H1 (cell line): ENCODE results near the gene PIM2. TPM values are rescaled to one million over a fixed set of nuclear protein-coding genes. Genes with fewer than 3 reads are reported as not detected.
A peak's percentile ranks its signal among the peaks of the same experiment; 100 is the strongest.

Experiments
- KDM4A ChIP-seq: IDR thresholded peaks from one replicate; pipeline ENCODE4 v1.7.1; 2012; ENCODE audit warnings: low read depth, mild to moderate bottlenecking, moderate library complexity, low read length, inconsistent platforms; ENCODE audit not compliant: severe bottlenecking
- PHF8 ChIP-seq: fragments of 200-600 bp; sonication (generic); conservative IDR thresholded peaks from 2 replicates; pipeline ENCODE4 v1.7.1; 2012; ENCODE audit warnings: low read depth, mild to moderate bottlenecking, inconsistent platforms, low read length, moderate library complexity
- RXRA ChIP-seq: IDR thresholded peaks from 2 replicates; pipeline ENCODE4 v1.6.1; 2011; ENCODE audit warnings: low read depth, mild to moderate bottlenecking, low read length, moderate library complexity; ENCODE audit not compliant: insufficient read depth
- SIRT6 ChIP-seq: IDR thresholded peaks from one replicate; pipeline ENCODE4 v1.7.1; 2012; ENCODE audit warnings: low read length, inconsistent platforms
- SUZ12 ChIP-seq: fragments of 200-600 bp; sonication (generic); IDR thresholded peaks from 2 replicates; pipeline ENCODE4 v1.6.1; 2012; ENCODE audit warnings: mild to moderate bottlenecking, inconsistent platforms, low read length, moderate library complexity, mixed read lengths
- TAF7 ChIP-seq: optimal IDR thresholded peaks from 2 replicates; pipeline ENCODE3; 2011; ENCODE audit warnings: low read depth, mild to moderate bottlenecking, inconsistent platforms, low read length, moderate library complexity, borderline replicate concordance
- polyA plus RNA-seq, 7 experiments: library from polyadenylated mRNA; depleted of rRNA in 3 of 7; stranded (reverse) in 5 of 7; unstranded in 2 of 7; fragments of >200 nt in 5 of 7; fragments of 200-250 nt in 2 of 7; gene quantifications; 1 replicate in 5 of 7; 2 replicates in 1 of 7; 4 replicates in 1 of 7; pipeline versions ENCODE4 v1.2.1 to v1.2.3, GENCODE V29; 2011 to 2013; ENCODE audit warnings: missing spikeins in 2 of 7, mixed read lengths in 2 of 7
- total RNA-seq: library from RNA; stranded (reverse); fragmentation: NEBNext Ultra II Directional; extraction: Animal tissue kit (Norgen Biotek cat#: 25700); gene quantifications from 2 replicates; pipeline ENCODE4 v1.2.1, GENCODE V29; 2021
- TF ChIP-seq, protein P1 (sequence below): IDR thresholded peaks from 2 replicates; pipeline ENCODE4 v1.6.1; 2011; ENCODE audit warnings: low read length, improper control_type of control experiment
- TF ChIP-seq, protein P2 (sequence below): fragments of 300-600 bp; sonication (generic); IDR thresholded peaks from 2 replicates; pipeline ENCODE4 v1.7.1; 2012; ENCODE audit warnings: low read length, moderate library complexity, mild to moderate bottlenecking, inconsistent platforms; ENCODE audit not compliant: insufficient replicate concordance

PIM2 gene
- total and polyA plus RNA-seq, 2 of the 8 experiments (the other 6 are each of a cell fraction or from before 2014, with no cell fraction given): 180 to 203 TPM

DNA sequence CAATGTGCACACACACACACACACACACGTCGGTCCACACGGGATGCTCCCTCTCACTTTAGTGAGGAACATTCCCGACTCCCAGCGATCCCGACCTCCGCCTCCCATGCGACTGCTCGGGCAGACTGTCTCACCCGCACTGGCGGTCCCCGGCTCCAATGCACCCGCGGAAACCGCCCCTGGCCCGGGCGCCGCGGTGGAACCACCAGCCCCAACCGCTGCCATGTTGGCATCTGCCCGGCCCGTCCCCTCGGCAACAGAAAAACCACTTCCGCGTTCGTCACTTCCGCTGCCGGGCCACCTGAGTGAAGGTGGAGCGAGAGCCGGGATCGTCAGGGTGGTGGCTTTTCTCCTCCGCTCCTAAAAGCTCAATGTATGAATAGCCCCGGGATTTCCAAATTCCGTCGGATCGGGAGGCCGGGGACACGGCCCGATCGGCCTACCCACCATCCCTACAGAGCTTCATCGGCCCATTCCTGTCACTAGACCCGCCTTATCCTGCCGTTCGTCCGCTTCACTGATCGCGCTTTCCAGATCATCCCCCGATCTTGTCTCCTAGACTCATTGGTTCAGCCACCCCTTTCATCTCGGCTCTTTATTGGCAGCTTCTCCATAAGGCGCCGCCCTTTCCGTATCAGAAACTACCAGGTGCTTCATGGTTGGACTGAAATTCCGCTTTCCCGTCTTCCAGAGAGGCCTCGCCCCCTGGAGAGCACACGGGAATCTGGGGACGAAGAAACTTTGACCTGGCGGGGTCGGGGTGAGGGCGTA is 7.2 kb downstream of the PIM2 start, which contains the start of gene SLC35A2 (continued):
- TF ChIP-seq KDM4A: no peak
- TF ChIP-seq SIRT6: no peak
- TF ChIP-seq PHF8: peak; percentile 44; the same call in 1 of the 2 replicates
- TF ChIP-seq, protein P1, sequence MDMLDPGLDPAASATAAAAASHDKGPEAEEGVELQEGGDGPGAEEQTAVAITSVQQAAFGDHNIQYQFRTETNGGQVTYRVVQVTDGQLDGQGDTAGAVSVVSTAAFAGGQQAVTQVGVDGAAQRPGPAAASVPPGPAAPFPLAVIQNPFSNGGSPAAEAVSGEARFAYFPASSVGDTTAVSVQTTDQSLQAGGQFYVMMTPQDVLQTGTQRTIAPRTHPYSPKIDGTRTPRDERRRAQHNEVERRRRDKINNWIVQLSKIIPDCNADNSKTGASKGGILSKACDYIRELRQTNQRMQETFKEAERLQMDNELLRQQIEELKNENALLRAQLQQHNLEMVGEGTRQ: no peak
- no peak for TF ChIP-seq SUZ12
- TF ChIP-seq RXRA: no peak
- TF ChIP-seq, protein P2, sequence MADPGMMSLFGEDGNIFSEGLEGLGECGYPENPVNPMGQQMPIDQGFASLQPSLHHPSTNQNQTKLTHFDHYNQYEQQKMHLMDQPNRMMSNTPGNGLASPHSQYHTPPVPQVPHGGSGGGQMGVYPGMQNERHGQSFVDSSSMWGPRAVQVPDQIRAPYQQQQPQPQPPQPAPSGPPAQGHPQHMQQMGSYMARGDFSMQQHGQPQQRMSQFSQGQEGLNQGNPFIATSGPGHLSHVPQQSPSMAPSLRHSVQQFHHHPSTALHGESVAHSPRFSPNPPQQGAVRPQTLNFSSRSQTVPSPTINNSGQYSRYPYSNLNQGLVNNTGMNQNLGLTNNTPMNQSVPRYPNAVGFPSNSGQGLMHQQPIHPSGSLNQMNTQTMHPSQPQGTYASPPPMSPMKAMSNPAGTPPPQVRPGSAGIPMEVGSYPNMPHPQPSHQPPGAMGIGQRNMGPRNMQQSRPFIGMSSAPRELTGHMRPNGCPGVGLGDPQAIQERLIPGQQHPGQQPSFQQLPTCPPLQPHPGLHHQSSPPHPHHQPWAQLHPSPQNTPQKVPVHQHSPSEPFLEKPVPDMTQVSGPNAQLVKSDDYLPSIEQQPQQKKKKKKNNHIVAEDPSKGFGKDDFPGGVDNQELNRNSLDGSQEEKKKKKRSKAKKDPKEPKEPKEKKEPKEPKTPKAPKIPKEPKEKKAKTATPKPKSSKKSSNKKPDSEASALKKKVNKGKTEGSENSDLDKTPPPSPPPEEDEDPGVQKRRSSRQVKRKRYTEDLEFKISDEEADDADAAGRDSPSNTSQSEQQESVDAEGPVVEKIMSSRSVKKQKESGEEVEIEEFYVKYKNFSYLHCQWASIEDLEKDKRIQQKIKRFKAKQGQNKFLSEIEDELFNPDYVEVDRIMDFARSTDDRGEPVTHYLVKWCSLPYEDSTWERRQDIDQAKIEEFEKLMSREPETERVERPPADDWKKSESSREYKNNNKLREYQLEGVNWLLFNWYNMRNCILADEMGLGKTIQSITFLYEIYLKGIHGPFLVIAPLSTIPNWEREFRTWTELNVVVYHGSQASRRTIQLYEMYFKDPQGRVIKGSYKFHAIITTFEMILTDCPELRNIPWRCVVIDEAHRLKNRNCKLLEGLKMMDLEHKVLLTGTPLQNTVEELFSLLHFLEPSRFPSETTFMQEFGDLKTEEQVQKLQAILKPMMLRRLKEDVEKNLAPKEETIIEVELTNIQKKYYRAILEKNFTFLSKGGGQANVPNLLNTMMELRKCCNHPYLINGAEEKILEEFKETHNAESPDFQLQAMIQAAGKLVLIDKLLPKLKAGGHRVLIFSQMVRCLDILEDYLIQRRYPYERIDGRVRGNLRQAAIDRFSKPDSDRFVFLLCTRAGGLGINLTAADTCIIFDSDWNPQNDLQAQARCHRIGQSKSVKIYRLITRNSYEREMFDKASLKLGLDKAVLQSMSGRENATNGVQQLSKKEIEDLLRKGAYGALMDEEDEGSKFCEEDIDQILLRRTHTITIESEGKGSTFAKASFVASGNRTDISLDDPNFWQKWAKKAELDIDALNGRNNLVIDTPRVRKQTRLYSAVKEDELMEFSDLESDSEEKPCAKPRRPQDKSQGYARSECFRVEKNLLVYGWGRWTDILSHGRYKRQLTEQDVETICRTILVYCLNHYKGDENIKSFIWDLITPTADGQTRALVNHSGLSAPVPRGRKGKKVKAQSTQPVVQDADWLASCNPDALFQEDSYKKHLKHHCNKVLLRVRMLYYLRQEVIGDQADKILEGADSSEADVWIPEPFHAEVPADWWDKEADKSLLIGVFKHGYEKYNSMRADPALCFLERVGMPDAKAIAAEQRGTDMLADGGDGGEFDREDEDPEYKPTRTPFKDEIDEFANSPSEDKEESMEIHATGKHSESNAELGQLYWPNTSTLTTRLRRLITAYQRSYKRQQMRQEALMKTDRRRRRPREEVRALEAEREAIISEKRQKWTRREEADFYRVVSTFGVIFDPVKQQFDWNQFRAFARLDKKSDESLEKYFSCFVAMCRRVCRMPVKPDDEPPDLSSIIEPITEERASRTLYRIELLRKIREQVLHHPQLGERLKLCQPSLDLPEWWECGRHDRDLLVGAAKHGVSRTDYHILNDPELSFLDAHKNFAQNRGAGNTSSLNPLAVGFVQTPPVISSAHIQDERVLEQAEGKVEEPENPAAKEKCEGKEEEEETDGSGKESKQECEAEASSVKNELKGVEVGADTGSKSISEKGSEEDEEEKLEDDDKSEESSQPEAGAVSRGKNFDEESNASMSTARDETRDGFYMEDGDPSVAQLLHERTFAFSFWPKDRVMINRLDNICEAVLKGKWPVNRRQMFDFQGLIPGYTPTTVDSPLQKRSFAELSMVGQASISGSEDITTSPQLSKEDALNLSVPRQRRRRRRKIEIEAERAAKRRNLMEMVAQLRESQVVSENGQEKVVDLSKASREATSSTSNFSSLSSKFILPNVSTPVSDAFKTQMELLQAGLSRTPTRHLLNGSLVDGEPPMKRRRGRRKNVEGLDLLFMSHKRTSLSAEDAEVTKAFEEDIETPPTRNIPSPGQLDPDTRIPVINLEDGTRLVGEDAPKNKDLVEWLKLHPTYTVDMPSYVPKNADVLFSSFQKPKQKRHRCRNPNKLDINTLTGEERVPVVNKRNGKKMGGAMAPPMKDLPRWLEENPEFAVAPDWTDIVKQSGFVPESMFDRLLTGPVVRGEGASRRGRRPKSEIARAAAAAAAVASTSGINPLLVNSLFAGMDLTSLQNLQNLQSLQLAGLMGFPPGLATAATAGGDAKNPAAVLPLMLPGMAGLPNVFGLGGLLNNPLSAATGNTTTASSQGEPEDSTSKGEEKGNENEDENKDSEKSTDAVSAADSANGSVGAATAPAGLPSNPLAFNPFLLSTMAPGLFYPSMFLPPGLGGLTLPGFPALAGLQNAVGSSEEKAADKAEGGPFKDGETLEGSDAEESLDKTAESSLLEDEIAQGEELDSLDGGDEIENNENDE: peak; percentile 23
- peak; percentile 59 for TF ChIP-seq TAF7
